PC-9 (cell line): ENCODE data around the gene HOMER3. TPM values are rescaled to one million over a fixed set of nuclear protein-coding genes. Genes with fewer than 3 reads are reported as not detected.

Source experiments
- BruUV-seq: library from RNA; stranded (reverse); fragments of 400-500 nt; replicated peaks from 2 replicates; lab custom pipeline; 2021; lab: Mats Ljungman, UMichigan
- CTCF ChIA-PET: fragments of 300-600 bp; sonication (Branson Sonifier 250); formaldehyde crosslinking; loops from one replicate; lab custom pipeline; 2022; ENCODE audit warnings: antibody characterized with exemption; lab: Charles Lee
- POLR2A ChIA-PET: fragments of 300-600 bp; sonication (Branson Sonifier 250); formaldehyde crosslinking; loops from one replicate; lab custom pipeline; 2022; ENCODE audit warnings: antibody characterized with exemption; ENCODE audit not compliant: unreplicated experiment; lab: Charles Lee
- DNase-seq, 2 experiments: peaks; one replicate each; pipeline versions ENCODE4 v3.0.0 to v3.0.0-alpha.2; 2015 to 2022; ENCODE audit warnings: mixed read lengths in 1 of 2
- H2AFZ ChIP-seq: fragments of 200-600 bp; sonication (generic); 2 replicates; pipeline ENCODE4 v1.8.1; 2017; ENCODE audit warnings: antibody characterized with exemption
- H3F3A ChIP-seq: fragments of 200-600 bp; sonication (generic); 2 replicates; pipeline ENCODE4 v1.8.1; 2017; ENCODE audit warnings: antibody characterized with exemption, mild to moderate bottlenecking, low read depth; ENCODE audit not compliant: insufficient read depth
- H3K27ac ChIP-seq: fragments of 200-600 bp; sonication (generic); 2 replicates; pipeline ENCODE4 v1.6.1; 2016; ENCODE audit warnings: mixed run types
- H3K27me3 ChIP-seq: fragments of 200-600 bp; sonication (generic); 2 replicates; pipeline ENCODE4 v1.6.1; 2016; ENCODE audit warnings: low read depth, mixed run types; ENCODE audit not compliant: insufficient read depth
- H3K36me3 ChIP-seq: fragments of 200-600 bp; sonication (generic); 2 replicates; pipeline ENCODE4 v1.6.1; 2016; ENCODE audit warnings: low read depth, mixed run types
- H3K4me1 ChIP-seq: fragments of 200-600 bp; sonication (generic); replicated peaks from 2 replicates; pipeline ENCODE4 v1.6.1; 2016; ENCODE audit warnings: mixed run types; ENCODE audit not compliant: insufficient read depth
- H3K4me2 ChIP-seq: fragments of 200-600 bp; sonication (generic); 2 replicates; pipeline ENCODE4 v1.6.1; 2017; ENCODE audit warnings: mixed run types
- H3K4me3 ChIP-seq: fragments of 200-600 bp; sonication (generic); 2 replicates; pipeline ENCODE4 v1.6.1; 2016; ENCODE audit warnings: mixed run types
- H3K79me2 ChIP-seq: fragments of 200-600 bp; sonication (generic); 2 replicates; pipeline ENCODE4 v1.6.1; 2017; ENCODE audit warnings: low read depth, mixed run types
- H3K9me2 ChIP-seq: fragments of 200-600 bp; sonication (generic); 2 replicates; pipeline ENCODE4 v1.8.1; 2017; ENCODE audit warnings: mild to moderate bottlenecking; ENCODE audit not compliant: insufficient read depth
- H3K9me3 ChIP-seq: fragments of 200-600 bp; sonication (generic); 2 replicates; pipeline ENCODE4 v1.8.1; 2016; ENCODE audit warnings: low read depth; ENCODE audit not compliant: insufficient read depth
- H4K20me1 ChIP-seq: fragments of 200-600 bp; sonication (generic); 2 replicates; pipeline ENCODE4 v1.8.1; 2017; ENCODE audit not compliant: insufficient read depth
- EZH2 ChIP-seq: fragments of 200-600 bp; sonication (generic); IDR thresholded peaks from 2 replicates; pipeline ENCODE4 v1.8.0; 2017; ENCODE audit warnings: antibody characterized with exemption, low read depth
- intact Hi-C: fragments of 100-400 bp; cut with micrococcal nuclease; formaldehyde crosslinking; loops from one replicate; pipeline ENCODE4 v1.10.0; 2022; ENCODE audit not compliant: unreplicated experiment
- total RNA-seq: library from RNA; stranded (reverse); gene quantifications from 2 replicates; pipeline ENCODE4 v1.2.3, GENCODE V29; 2021
- TF ChIP-seq, protein P1 (sequence below): fragments of 200-600 bp; sonication (generic); conservative IDR thresholded peaks from 2 replicates; pipeline ENCODE4 v1.6.1; 2017; ENCODE audit warnings: mixed run types, antibody characterized with exemption, mild to moderate bottlenecking, moderate library complexity

The HOMER3 gene
- total RNA-seq, 1 experiment from 2014 or later, result 55.7 TPM

DNA sequence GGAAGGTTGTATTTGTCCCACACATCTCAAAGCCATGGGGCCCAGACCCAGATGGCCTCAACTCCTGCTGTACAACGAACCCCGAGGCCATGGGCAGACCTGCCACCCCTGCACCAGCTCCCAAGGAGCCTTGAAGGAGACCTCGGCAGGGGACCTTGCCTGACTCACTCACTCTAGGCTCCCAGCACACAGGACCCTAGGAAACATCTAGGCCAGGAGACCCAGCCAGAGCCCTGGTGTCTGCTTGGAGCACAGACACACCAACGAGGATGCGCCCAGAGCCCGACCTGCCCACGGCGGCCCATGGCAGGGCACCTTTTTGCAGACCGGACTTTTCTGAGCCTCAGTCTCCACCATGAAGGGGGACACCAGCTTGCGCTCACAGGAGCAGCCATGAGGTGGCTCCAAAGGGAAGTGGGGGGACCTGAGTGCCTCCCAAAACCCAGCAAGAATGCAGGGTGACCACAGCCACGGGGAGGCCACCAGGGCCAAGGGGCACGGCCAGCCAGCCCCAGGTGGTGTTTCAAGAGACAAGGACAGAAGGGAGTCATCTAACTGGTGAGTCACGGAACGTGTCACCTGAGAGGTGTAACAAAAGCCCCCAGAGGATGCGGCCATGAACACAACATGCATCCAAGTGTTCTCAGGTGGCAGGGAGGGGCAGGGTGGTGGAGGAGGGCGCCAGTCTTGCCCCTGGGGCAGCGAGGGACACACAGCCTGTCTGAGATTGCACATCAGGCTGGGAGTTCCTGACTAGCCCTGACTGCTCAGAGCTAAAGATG lies 40.1 kb downstream of the HOMER3 start:
- Histone ChIP-seq H3K4me1 (no peaks in the 10 kb centered on the region), H3F3A (peaks cover 37% of the 10 kb centered on the region), H4K20me1 (peaks cover 20% of the 10 kb centered on the region), H3K9me2 (no peaks in the 10 kb centered on the region), H3K9me3 (no peaks in the 10 kb centered on the region), H3K27ac (no peak overlapping the region), H3K79me2 (no peaks in the 10 kb centered on the region), H3K4me2 (no peak overlapping the region), H3K36me3 (peaks cover 27% of the 10 kb centered on the region), H3K4me3 (no peak overlapping the region), H3K27me3 (no peaks in the 10 kb centered on the region), H2AFZ (no peak overlapping the region)
- DNase-seq, result peak in 1 of 2 experiments; percentile 55
- BruUV-seq, result no TSS peak
- ChIA-PET CTCF (no interaction called here), POLR2A (no interaction called here)
- intact Hi-C loops, result no loop called here
- no peak for TF ChIP-seq EZH2
- TF ChIP-seq, protein P1, sequence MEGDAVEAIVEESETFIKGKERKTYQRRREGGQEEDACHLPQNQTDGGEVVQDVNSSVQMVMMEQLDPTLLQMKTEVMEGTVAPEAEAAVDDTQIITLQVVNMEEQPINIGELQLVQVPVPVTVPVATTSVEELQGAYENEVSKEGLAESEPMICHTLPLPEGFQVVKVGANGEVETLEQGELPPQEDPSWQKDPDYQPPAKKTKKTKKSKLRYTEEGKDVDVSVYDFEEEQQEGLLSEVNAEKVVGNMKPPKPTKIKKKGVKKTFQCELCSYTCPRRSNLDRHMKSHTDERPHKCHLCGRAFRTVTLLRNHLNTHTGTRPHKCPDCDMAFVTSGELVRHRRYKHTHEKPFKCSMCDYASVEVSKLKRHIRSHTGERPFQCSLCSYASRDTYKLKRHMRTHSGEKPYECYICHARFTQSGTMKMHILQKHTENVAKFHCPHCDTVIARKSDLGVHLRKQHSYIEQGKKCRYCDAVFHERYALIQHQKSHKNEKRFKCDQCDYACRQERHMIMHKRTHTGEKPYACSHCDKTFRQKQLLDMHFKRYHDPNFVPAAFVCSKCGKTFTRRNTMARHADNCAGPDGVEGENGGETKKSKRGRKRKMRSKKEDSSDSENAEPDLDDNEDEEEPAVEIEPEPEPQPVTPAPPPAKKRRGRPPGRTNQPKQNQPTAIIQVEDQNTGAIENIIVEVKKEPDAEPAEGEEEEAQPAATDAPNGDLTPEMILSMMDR, result no peak

DNA sequence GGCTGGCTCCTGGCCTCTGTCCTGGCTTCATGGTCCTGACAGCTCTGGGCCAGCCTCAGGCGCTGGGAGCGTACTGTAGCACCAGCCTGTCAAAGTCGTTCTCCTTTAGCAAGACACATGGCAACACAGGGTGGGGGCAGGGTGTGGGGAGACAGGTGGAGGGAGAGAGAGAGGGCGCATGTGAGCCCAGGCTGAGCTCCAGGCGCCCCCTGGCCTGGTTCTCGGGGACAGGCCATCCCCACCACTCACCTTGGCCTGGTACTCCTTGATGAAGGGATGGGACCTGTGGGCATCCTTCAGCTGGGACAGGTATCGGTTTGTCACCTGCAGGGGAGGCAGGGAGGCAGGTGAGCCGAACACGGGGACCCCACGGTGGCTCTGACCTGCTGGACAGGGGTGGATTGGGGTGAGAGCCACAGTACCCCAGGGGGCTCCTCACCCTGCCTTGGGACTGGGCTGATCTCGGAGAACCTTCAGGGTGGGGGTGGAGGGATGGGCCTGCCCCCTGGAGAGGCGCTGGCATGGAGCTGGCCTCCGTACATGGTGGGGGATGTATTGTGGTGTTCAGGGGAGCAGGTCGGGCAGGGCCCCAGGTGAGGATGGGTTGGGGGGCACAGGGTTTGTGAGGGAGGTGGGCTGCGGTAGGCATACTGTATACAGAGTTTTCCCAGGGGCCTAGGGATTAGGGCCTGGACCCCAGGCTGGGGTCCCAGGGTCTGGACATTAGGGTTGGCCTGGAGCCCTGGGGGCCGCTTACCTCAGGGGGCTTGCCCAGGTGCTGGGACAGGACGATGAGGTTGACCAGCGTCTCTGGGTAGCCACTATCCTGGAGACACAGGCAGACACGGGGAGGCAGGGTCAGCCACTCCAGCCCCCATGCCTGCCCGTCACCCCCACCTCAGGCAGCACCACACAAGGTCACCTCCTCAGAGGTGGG lies 41.1 kb downstream of the HOMER3 start:
- Histone ChIP-seq H3K4me2 (no peak overlapping the region), H3K4me3 (no peak overlapping the region), H3K36me3 (peaks cover 21% of the 10 kb centered on the region), H3K27me3 (no peaks in the 10 kb centered on the region), H3K79me2 (no peaks in the 10 kb centered on the region), H3K27ac (no peak overlapping the region), H2AFZ (no peak overlapping the region), H3K9me3 (no peaks in the 10 kb centered on the region), H3F3A (peaks cover 37% of the 10 kb centered on the region), H3K4me1 (no peaks in the 10 kb centered on the region), H3K9me2 (no peaks in the 10 kb centered on the region), H4K20me1 (peaks cover 13% of the 10 kb centered on the region)
- no peak for DNase-seq
- ChIA-PET POLR2A (no interaction called here), CTCF (no interaction called here)
- intact Hi-C loops, result no loop called here
- TF ChIP-seq, protein P1, result no peak
- no peak for TF ChIP-seq EZH2
- no TSS peak for BruUV-seq

DNA sequence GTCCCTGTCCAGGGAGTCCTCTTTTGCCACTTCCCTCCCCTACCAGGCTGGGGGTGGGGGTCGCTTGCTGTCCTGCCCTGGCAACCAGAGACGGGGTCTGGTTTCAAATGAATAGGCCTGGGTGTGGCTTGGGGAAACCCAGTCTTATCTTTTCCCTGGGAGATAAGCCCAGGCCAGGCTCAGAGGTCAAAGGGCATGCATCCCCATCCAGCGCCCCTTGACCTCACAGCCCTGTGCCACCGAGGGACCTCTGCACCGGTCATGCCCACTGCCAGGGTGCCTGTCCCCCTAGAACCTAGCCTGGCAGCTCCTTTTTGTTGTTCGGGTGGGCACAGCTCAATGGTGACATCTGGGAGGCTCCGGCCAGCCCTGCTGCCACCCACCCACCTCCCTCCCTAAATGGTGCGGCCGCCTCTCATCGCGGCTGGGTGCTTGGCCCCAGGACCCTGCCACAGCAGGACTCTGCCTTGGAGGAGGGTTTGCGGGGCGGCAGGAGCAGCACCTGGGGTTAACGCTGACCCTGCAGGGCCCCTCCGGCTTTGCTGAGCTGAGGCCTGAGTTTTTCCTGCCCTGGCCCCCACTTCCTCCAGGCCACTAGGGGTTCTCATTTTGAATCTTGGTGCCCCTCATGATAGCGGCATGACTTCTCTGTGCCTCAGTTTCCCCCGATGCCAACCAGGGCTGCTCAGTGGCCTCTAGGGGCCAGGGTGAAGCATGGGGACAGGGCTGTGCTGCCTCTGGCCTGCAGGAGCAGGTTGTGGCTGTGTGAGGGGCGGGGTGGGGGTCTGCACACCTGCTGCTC lies 42.2 kb downstream of the HOMER3 start:
- intact Hi-C loops, result no loop called here
- H3K4me2 ChIP-seq, result no peak overlapping the region
- H2AFZ ChIP-seq, result no peak overlapping the region
- no peak overlapping the region for H3K27ac ChIP-seq
- no peaks in the 10 kb centered on the region for H3K9me2 ChIP-seq
- ChIA-PET POLR2A (interaction anchor here (0.5 kb wide), 1 partner anchor 52 kb away, joined by 18 read pairs; no protein-coding TSS in a partner anchor), CTCF (no interaction called here)
- H3K36me3 ChIP-seq, result peaks cover 15% of the 10 kb centered on the region
- no TSS peak for BruUV-seq
- no peaks in the 10 kb centered on the region for H3K79me2 ChIP-seq
- no peak for TF ChIP-seq EZH2
- TF ChIP-seq, protein P1, result no peak
- H3K4me3 ChIP-seq, result no peak overlapping the region
- H4K20me1 ChIP-seq, result peaks cover 12% of the 10 kb centered on the region
- DNase-seq, result no peak
- H3K27me3 ChIP-seq, result no peaks in the 10 kb centered on the region
- H3K4me1 ChIP-seq, result no peaks in the 10 kb centered on the region
- H3F3A ChIP-seq, result peaks cover 37% of the 10 kb centered on the region
- no peaks in the 10 kb centered on the region for H3K9me3 ChIP-seq
